HG03103 (cell line): ENCODE measurements around the gene OR5T3.
"Not testable (repeated sequence)": the region's sequence is repeated elsewhere in the genome, so short reads cannot be mapped to it uniquely, and the experiment has no call there.

ENCODE experiments used
- ATAC-seq: cut with Tn5 transposase; IDR thresholded peaks from one replicate; pipeline ENCODE4 v1.9.1; 2021; ENCODE audit warnings: low read depth; ENCODE audit not compliant: unreplicated experiment

Gene OR5T3

DNA sequence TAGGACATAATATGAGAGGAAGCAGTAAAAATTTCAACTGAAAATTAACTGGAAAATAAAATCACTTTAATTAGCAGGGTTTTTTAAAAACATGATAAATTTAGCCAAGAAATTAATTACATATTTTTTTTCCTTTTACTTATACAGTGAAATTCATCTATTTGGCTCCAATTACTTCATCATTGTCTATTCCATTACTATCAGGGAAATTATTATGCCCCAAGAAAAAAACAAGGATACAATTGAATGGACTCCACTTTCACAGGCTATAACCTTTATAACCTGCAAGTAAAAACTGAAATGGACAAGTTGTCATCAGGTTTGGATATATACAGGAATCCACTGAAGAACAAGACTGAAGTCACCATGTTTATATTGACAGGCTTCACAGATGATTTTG is at the start of gene OR5T3:
Gene OR5T3, plus strand, starts transcription at position 301 of the 400 bp plus-strand sequence. Its CDS starts 0 bp downstream, at position 301.
- ATAC-seq, result no peak

- ATAC-seq, result no peak
These were observed 44.3 kb upstream of the OR5T3 start for GRCh38 chr11:56207790-56208189.

DNA sequence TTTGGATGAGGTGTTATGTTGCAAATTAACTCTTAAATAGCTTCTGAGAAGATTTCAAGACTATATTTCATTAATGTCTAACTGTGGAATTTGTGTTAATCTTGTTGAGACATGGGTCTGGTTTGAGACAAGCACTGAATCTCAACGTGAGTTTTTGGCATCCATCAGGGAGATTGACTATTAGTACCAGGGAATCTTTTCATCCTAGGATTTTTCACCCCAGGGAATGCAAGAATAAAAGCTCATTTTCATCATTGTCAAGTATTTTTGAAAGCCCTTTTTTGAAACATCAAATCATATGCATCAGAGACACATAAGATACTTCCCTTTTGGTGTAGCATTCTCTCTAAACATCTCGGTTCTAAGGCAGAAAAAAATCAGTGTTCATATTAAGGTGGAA is 37.5 kb upstream of the OR5T3 start:
- no peak for ATAC-seq

DNA sequence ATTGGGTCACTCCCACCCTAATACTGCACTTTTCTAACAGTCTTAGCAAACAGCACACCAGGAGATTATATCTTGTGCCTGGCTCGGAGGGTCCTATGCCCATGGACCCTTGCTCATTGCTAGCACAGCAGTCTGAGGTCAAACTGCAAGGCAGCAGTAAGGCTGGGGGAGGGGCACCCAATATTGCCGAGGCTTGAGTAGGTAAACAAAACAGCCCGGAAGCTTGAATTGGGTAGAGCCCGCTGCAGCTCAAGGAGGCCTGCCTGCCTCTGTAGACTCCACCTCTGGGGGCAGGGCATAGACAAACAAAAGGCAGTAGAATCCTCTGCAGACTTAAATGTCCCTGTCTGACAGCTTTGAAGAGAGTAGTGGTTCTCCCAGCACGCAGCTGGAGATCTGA is 32.3 kb upstream of the OR5T3 start:
- not testable (repeated sequence) for ATAC-seq

DNA sequence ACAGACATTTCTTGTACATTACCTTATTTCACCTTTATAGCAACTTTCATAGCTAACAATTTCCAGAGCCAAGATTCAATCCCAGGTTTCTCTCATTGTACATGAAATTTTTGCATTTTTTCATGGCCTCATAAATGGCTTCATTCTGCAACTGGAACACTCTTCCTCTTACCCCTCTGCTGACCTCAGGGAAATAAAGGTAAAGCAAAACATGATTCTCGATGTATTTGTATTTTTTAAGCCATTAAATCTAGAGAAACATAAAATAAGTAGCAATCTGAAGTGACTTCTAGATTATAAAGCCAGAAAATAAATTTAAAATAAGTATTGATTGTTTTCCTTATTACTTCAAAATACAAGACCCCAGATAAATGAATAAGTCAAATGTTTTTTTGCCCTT is 17.9 kb upstream of the OR5T3 start, which contains the start of gene OR5T2:
Gene OR5T2, minus strand, starts transcription at position 101 of the 400 bp plus-strand sequence. CDS start 1,193 bp downstream, outside the sequence.
- no peak for ATAC-seq

- ATAC-seq, result no peak
These were observed 19.0 kb downstream of the OR5T3 start for GRCh38 chr11:56271092-56271491.

- ATAC-seq, result no peak
These were observed 21.8 kb downstream of the OR5T3 start, which contains the start of gene OR5T1 for GRCh38 chr11:56273854-56274253. TSS of gene OR5T1 (plus strand) at chr11:56274154. CDS start at chr11:56275639, 1,485 bp downstream.

DNA sequence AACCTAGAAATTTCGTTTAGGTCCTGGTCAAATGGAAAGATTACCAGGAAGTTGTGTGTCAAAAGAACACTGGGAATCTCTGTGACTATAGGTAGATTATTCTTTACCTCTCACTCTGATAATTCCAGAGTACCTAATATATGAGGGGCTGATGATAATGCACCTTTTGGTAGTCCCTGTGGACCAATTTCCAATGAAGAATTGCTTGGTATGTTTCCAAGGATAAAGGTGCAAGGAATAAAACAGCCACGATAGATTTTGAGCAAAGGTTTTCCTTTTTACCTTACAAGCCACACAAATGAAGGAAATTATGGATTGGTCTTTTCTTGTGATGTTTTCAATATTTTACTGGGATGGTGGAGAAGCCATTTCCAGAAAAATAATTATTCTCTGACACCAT is 40.1 kb downstream of the OR5T3 start, which contains the start of gene OR8H1:
Gene OR8H1, minus strand, starts transcription at position 101 of the 400 bp plus-strand sequence. CDS start 1,192 bp downstream, outside the sequence.
- ATAC-seq, result no peak

- no peak for ATAC-seq
These were observed 44.8 kb downstream of the OR5T3 start for GRCh38 chr11:56296898-56297297.
